HG03097 (cell line): Measurements from ENCODE around the gene SMIM14.
A peak's percentile ranks its signal among the peaks of the same experiment; 100 is the strongest.
"Not testable (repeated sequence)": the region's sequence is repeated elsewhere in the genome, so short reads cannot be mapped to it uniquely, and the experiment has no call there.

ENCODE experiments used
- ATAC-seq: cut with Tn5 transposase; IDR thresholded peaks from one replicate; pipeline ENCODE4 v1.9.1; 2021; ENCODE audit not compliant: unreplicated experiment, low FRiP score

Gene SMIM14

GRCh38 chr4:39542611-39543012, 96.1 kb downstream of the SMIM14 start:
- no peak for ATAC-seq

DNA sequence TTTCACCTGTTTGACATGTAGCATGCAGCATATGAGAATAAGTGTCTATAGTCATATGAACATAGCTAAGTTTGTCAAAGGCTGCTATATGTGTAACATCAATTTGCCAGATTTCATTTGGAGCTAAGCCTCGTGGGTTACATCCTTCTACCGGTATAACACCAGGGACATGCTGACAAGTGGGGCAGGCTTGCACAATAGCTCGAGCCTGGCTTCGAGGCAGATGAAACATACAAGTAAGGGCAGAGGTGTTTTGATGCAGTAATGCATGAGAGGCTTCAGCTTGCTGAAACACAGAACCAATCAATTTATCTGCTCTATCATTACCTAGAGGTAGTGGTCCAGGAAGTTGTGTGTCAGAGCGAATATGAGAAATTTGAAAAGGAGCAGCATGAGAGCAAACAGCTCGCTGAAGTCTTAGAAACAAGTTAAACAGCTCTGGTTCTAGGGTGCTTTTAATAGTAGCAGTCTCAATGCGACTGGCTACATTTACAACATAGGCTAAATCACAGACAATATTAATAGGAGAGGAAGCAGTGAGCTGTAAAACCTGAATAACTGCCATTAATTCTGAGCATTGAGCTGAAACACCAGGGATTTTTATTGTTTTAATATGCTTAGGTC, 96.6 kb downstream of the SMIM14 start:
- ATAC-seq = no peak

DNA sequence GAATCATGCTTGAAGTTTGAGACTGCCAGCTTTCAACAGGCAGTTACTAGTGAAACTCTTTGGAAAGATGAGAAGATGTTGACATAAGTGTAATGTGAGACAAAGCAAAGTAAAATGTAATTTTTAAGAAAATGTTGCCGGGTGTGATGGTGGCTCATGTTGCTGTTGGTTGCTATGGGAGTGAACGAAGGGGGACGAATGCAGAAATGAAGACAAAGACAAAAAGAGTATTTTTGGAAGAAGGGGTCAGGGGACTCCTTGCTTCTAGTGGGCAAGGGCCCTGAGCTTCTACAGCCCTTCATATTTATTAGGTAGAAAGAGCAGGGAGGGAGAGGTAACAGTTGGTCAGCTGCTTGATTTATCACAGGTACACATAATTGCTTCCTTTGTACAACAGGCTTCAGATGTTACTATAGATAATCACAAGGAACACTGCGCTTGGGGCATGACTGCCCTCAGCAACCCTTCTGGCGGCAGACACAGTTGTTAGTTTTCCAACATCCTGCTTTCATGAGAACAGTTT, 99.5 kb downstream of the SMIM14 start:
- no peak for ATAC-seq

GRCh38 chr4:39533541-39533940, 105.1 kb downstream of the SMIM14 start:
- no peak for ATAC-seq

DNA sequence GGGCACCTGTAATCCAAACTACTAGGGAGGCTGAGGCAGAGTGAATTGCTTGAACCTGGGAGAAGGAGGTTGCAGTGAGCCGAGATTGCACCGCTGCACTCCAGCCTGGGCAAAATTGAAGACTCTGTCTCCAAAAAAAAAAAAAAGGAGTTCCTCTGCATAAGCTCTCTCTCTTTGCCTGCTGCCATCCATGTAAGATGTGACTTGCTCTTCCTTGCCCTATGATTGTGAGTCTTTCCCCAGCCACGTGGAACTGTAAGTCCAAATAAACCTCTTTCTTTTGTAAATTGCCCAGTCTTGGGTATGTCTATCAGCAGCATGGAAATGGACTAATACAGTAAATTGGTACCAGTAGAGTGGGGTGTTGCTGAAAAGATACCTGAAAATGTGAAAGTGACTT, 106.4 kb downstream of the SMIM14 start:
- not testable (repeated sequence) for ATAC-seq

DNA sequence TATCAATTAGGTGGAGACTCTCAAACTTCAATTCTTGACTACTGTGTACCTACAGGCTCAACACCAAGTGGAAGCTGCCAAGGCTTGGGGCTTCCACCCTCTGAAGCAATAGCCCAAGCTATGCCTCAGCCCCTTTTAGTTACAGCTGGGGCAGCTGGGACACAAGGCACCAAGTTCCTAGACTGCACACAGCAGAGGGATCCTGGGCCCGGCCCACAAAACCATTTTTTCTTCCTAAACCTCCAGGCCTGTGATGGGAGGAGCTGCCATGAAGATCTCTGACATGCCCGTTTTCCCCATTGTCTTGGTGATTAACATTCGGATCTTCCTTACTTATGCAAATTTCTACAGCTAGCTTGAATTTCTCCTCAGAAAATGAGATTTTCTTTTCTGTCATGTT, 108.0 kb downstream of the SMIM14 start:
- ATAC-seq = no peak

- ATAC-seq = no peak
These were observed 109.1 kb downstream of the SMIM14 start for GRCh38 chr4:39529534-39529933.

GRCh38 chr4:39528061-39528465, 110.6 kb downstream of the SMIM14 start:
- ATAC-seq = no peak

DNA sequence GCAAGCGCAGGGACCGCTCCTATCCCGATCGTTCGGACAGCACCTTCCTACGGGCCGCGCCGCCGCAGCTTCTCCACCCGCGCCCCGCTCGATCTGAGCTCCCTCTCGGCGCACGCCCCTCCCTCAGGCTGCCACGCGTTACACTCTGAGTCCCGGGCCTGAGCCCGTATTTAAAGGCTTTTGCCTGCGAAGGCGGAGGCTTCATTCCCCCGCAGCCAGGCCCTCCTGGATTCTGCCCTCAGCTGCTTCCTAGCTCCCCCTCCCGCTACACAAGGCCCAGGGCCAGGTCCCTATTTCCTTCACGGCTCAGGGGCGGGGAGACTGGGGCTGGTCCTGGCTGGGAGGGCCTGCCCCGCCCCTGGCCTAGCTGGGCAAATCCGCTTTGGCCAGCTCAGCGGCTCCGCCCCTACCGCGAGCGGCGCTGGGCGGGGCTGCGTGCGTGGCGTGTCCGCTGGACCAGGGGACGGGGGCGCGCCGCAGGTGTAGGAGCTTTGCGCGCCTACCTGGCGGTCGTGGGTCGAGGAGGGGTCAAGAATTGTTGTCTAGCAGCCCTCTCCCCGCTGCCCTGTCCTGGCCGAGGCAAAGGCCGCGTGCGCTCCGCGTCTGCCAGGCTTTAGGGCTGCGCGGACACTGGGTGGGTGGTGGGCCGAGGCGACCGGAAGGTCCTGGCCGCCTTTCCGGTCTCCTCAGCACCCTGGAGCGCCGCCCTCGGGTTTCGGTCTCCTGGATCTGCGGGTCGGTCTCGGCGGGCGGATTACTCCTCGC, 111.2 kb downstream of the SMIM14 start, which contains the start of gene UGDH:
Gene UGDH (minus strand): TSS at position 144 of the 765 bp plus-strand sequence. CDS start 5,927 bp downstream, outside the sequence.
- peak; percentile 94 for ATAC-seq

GRCh38 chr4:39526765-39527295, 111.8 kb downstream of the SMIM14 start:
- ATAC-seq = no peak

DNA sequence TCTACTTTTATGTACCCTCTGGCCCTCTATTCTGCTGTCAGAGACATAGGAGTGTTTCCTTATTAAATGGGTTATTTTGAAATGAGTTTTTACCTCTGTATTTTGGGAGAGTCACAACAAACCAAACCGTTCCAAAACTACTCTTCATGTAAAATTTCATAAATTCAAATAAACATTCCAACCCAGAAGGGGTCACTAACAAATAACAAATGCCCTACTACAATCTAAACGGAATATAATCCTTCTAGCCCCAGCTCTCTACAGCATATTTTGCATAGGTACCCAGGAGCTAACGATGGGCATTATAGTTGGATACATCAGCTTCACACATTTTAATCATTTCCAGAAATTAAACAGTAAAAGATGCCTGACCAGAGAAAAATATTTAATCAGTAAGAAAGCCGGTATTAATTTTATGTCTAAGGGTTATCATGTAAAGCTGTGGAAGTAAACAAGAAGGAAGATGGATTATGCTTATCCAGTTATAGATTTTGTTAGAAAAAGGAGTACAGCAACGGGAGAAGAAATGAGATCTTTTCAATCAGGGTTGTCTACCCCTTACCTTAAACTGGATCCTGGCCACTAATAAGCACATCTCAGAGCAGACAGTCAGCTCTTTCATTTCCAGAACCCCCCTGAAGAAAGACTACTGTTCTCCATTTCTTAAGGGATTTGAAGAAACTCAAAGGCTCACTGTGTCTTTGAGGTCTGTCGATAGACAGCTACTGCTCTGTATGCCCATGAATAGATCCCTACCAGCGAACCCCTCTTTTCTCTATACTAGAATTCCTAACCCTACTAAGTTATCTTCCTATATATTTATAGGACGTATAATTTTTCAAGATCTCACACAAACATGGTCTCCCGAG, 112.6 kb downstream of the SMIM14 start:
- ATAC-seq = no peak

- ATAC-seq = no peak
These were observed 114.3 kb downstream of the SMIM14 start for GRCh38 chr4:39524161-39524957.

GRCh38 chr4:39522068-39522467, 116.6 kb downstream of the SMIM14 start:
- no peak for ATAC-seq

GRCh38 chr4:39521253-39521919, 117.3 kb downstream of the SMIM14 start:
- no peak for ATAC-seq

GRCh38 chr4:39518484-39518883, 120.2 kb downstream of the SMIM14 start:
- no peak for ATAC-seq

GRCh38 chr4:39516407-39516966, 122.2 kb downstream of the SMIM14 start:
- no peak for ATAC-seq

DNA sequence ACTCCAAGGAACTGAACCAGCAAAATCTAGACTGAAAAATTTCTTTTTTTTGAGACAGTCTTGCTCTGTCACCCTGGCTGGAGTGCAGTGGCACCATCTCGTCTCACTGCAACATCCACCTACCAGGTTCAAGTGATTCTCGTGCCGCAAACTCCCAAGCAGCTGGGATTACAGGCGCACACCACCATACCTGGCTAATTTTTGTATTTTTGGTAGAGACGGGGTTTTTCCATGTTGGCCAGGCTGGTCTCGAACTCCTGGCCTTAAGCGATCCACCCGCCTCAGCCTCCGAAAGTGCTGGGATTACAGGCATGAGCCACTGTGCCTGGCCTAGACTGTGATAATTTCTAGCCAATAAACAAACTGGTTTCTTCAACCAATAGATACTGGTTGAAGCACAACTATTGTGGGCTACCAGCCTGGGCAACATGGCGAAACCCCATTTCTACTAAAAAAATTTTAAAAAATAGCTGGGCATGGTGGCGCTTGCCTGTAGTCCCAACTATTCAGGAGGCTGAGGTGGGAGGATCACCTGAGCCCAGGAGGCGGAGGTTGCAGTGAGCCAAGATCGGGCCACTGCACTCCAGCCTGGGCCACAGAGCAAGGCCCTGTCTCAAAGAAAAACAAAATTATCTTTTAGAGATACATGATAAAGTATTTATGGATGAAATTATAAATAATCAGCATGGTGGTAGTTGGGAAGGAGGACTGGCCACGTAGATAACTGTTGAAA, 122.8 kb downstream of the SMIM14 start:
- ATAC-seq = not testable (repeated sequence)

GRCh38 chr4:39514888-39515401, 123.7 kb downstream of the SMIM14 start:
- no peak for ATAC-seq
